SK-N-SH (cell line): Measurements from ENCODE around the gene CACNA2D3. TPM values are rescaled to one million over a fixed set of nuclear protein-coding genes. Genes with fewer than 3 reads are reported as not detected.

Experiments
- CTCF ChIA-PET: fragments of 300-600, 350-600 bp; formaldehyde crosslinking; extraction: SDS; loops from one replicate; lab custom pipeline; 2021; lab: Yijun Ruan, JAX
- POLR2A ChIA-PET: fragments of 350-600 bp; sonication (Branson Sonifier 250); formaldehyde crosslinking; extraction: SDS; loops from one replicate; lab custom pipeline; 2020; ENCODE audit warnings: antibody characterized with exemption, inconsistent platforms; lab: Yijun Ruan, JAX
- DNase-seq: peaks from one replicate; pipeline ENCODE4 v3.0.0; 2012
- H2AFZ ChIP-seq: fragments of 200-600 bp; sonication (generic); 2 replicates; pipeline ENCODE4 v1.8.1; 2016; ENCODE audit warnings: antibody characterized with exemption, mild to moderate bottlenecking, low read depth
- H3F3A ChIP-seq: fragments of 200-600 bp; sonication (generic); replicated peaks from 2 replicates; pipeline ENCODE3; 2016; ENCODE audit warnings: antibody characterized with exemption, mild to moderate bottlenecking; ENCODE audit not compliant: insufficient read depth
- H3K27ac ChIP-seq, 2 experiments: fragments of 200-500 bp in 1 of 2; fragments of 200-600 bp in 1 of 2; sonication (Bioruptor generic) in 1 of 2; sonication (generic), shearing (Covaris generic) in 1 of 2; 2 replicates each; pipeline versions ENCODE4 v1.5.1 to v1.6.1; 2014 to 2016; ENCODE audit warnings: low read depth in 2 of 2, inconsistent platforms in 1 of 2, low read length in 1 of 2, mild to moderate bottlenecking in 1 of 2, mixed read lengths in 1 of 2
- H3K27me3 ChIP-seq: fragments of 200-600 bp; sonication (generic), shearing (Covaris generic); 2 replicates; pipeline ENCODE4 v1.6.1; 2016; ENCODE audit warnings: mixed run types; ENCODE audit not compliant: insufficient read depth
- H3K36me3 ChIP-seq, 2 experiments: fragments of 200-500 bp in 1 of 2; fragments of 200-600 bp in 1 of 2; sonication (Bioruptor generic) in 1 of 2; sonication (generic) in 1 of 2; replicated peaks in 1 of 2; 2 replicates each; pipeline versions ENCODE3 to v1.5.1; 2014 to 2016; ENCODE audit warnings: low read length in 1 of 2, mild to moderate bottlenecking in 1 of 2; ENCODE audit not compliant: insufficient read depth in 2 of 2, control insufficient read depth in 1 of 2
- H3K4me1 ChIP-seq, 2 experiments: fragments of 200-500 bp in 1 of 2; fragments of 200-600 bp in 1 of 2; sonication (Bioruptor generic) in 1 of 2; sonication (generic), shearing (Covaris generic) in 1 of 2; 2 replicates each; pipeline versions ENCODE4 v1.5.1 to v1.6.1; 2014 to 2016; ENCODE audit warnings: low read depth in 1 of 2, low read length in 1 of 2, mixed run types in 1 of 2; ENCODE audit not compliant: insufficient read depth in 2 of 2, control insufficient read depth in 1 of 2
- H3K4me2 ChIP-seq: fragments of 200-600 bp; sonication (generic), shearing (Covaris generic); 2 replicates; pipeline ENCODE4 v1.6.1; 2017; ENCODE audit warnings: mixed run types
- H3K4me3 ChIP-seq, 2 experiments: fragments of 200-500 bp in 1 of 2; fragments of 200-600 bp in 1 of 2; sonication (Bioruptor generic) in 1 of 2; sonication (generic), shearing (Covaris generic) in 1 of 2; 2 replicates each; pipeline versions ENCODE4 v1.5.1 to v1.8.1; 2014 to 2016; ENCODE audit warnings: low read depth in 2 of 2, inconsistent platforms in 1 of 2, low read length in 1 of 2, mild to moderate bottlenecking in 1 of 2, mixed read lengths in 1 of 2, moderate library complexity in 1 of 2
- H3K79me2 ChIP-seq: fragments of 200-600 bp; sonication (generic); 2 replicates; pipeline ENCODE4 v1.8.1; 2017; ENCODE audit warnings: mild to moderate bottlenecking; ENCODE audit not compliant: insufficient read depth
- H3K9ac ChIP-seq: fragments of 200-600 bp; sonication (generic); 2 replicates; pipeline ENCODE4 v1.6.1; 2017; ENCODE audit warnings: mixed run types
- H3K9me2 ChIP-seq: fragments of 200-600 bp; sonication (generic); 2 replicates; pipeline ENCODE4 v1.6.1; 2017; ENCODE audit warnings: mixed run types
- H3K9me3 ChIP-seq: fragments of 200-600 bp; sonication (generic); 2 replicates; pipeline ENCODE4 v1.6.1; 2017; ENCODE audit warnings: mixed run types, mild to moderate bottlenecking, moderate library complexity
- H4K20me1 ChIP-seq: fragments of 200-600 bp; sonication (generic); 2 replicates; pipeline ENCODE4 v1.6.1; 2017; ENCODE audit warnings: mild to moderate bottlenecking, mixed run types; ENCODE audit not compliant: insufficient read depth
- ELF1 ChIP-seq: IDR thresholded peaks from 2 replicates; pipeline ENCODE4 v1.4.0; 2012
- EZH2phosphoT487 ChIP-seq: fragments of 200-600 bp; sonication (generic); IDR thresholded peaks from 2 replicates; pipeline ENCODE4 v1.6.1; 2017; ENCODE audit warnings: low read depth, mixed run types, mild to moderate bottlenecking, antibody characterized with exemption, moderate library complexity, borderline replicate concordance
- GATA2 ChIP-seq: sonication (generic); formaldehyde crosslinking; IDR thresholded peaks from 2 replicates; pipeline ENCODE4 v1.5.0; 2020; ENCODE audit warnings: mild to moderate bottlenecking, missing genetic modification reagents
- JUND ChIP-seq: IDR thresholded peaks from 2 replicates; pipeline ENCODE4 v1.4.0; 2012
- MEF2A ChIP-seq: IDR thresholded peaks from 2 replicates; pipeline ENCODE4 v1.4.0; 2012; ENCODE audit warnings: low read depth, borderline replicate concordance
- NFIC ChIP-seq: IDR thresholded peaks from 2 replicates; pipeline ENCODE4 v1.4.0; 2012; ENCODE audit warnings: borderline replicate concordance
- NRF1 ChIP-seq: IDR thresholded peaks from 2 replicates; pipeline ENCODE4 v1.6.1; 2012; ENCODE audit warnings: low read depth, mild to moderate bottlenecking, low read length
- RCOR1 ChIP-seq: fragments of 150-350 bp; IDR thresholded peaks from 2 replicates; pipeline ENCODE4 v1.6.1; 2017; ENCODE audit warnings: antibody characterized with exemption, low read length
- RXRA ChIP-seq: IDR thresholded peaks from 2 replicates; pipeline ENCODE4 v1.4.0; 2012; ENCODE audit warnings: low read depth, mild to moderate bottlenecking, borderline replicate concordance
- SMC3 ChIP-seq: IDR thresholded peaks from 2 replicates; pipeline ENCODE4 v1.6.1; 2012; ENCODE audit warnings: low read depth, low read length, improper control_type of control experiment
- TCF12 ChIP-seq: IDR thresholded peaks from 2 replicates; pipeline ENCODE4 v1.4.0; 2012
- TEAD4 ChIP-seq: IDR thresholded peaks from 2 replicates; pipeline ENCODE4 v1.4.0; 2012; ENCODE audit warnings: mild to moderate bottlenecking, borderline replicate concordance; ENCODE audit not compliant: insufficient read depth
- YY1 ChIP-seq: IDR thresholded peaks from 2 replicates; pipeline ENCODE4 v1.4.0; 2012; ENCODE audit warnings: low read depth, mild to moderate bottlenecking
- WGBS: methylation state at CpG from one replicate; pipeline ENCODE4 v1.1.6; 2017; ENCODE audit warnings: low lambda C conversion rate; 5-methylcytosine and 5-hydroxymethylcytosine counted together
- polyA plus RNA-seq, 3 experiments: library from polyadenylated mRNA; depleted of rRNA; stranded (reverse); fragments of >200 nt; gene quantifications; 2 replicates each; pipeline ENCODE4 v1.2.3, GENCODE V29; 2012
- TF ChIP-seq, protein P1 (sequence below): IDR thresholded peaks from 2 replicates; pipeline ENCODE4 v1.4.0; 2012; ENCODE audit warnings: low read depth, borderline replicate concordance
- TF ChIP-seq, protein P2 (sequence below): fragments of 200-600 bp; sonication (generic); IDR thresholded peaks from 2 replicates; pipeline ENCODE4 v1.6.1; 2017; ENCODE audit warnings: antibody characterized with exemption, mild to moderate bottlenecking, moderate library complexity
- TF ChIP-seq, protein P3 (sequence below): fragments of 150-350 bp; IDR thresholded peaks from 2 replicates; pipeline ENCODE4 v1.6.1; 2016; ENCODE audit warnings: mild to moderate bottlenecking, low read depth, low read length

CACNA2D3 gene
- polyA plus RNA-seq, 1 of the 3 experiments (the other 2 are of a cell fraction) = 0.15 TPM

DNA sequence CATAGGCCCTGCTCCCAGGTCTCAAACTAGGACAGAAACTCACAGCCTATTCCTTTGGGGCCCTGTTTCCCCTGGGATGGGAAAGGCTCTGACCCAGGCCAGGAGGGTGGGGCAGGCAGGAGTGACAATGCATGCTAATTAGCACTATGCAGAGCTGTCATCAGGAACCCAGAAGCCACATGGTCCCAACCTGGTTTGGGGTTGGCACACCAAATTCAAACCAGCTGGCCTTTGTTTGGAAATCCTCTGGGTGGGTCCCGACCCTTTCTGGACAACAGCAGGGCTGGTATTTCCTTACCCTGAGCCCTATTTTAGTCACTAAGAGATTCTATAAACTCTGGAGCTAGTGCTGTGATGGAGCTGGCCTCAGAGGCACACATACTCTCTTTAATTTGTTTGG, 639.3 kb downstream of the CACNA2D3 start:
- no peak overlapping the region for H2AFZ ChIP-seq
- ChIA-PET POLR2A (no interaction called here), CTCF (interaction anchor here (0.8 to 1.4 kb wide), 2 partner anchors 10 to 823 kb away, joined by 3 read pairs; no protein-coding TSS in a partner anchor)
- H3F3A ChIP-seq = no peaks in the 10 kb centered on the region
- DNase-seq = no peak
- no peaks in the 10 kb centered on the region for H3K9me3 ChIP-seq
- H3K4me1 ChIP-seq = no peaks in the 10 kb centered on the region; a peak in 1 of 4 replicates
- no peak overlapping the region for H3K4me2 ChIP-seq
- no peaks in the 10 kb centered on the region for H4K20me1 ChIP-seq
- TF ChIP-seq, protein P1, sequence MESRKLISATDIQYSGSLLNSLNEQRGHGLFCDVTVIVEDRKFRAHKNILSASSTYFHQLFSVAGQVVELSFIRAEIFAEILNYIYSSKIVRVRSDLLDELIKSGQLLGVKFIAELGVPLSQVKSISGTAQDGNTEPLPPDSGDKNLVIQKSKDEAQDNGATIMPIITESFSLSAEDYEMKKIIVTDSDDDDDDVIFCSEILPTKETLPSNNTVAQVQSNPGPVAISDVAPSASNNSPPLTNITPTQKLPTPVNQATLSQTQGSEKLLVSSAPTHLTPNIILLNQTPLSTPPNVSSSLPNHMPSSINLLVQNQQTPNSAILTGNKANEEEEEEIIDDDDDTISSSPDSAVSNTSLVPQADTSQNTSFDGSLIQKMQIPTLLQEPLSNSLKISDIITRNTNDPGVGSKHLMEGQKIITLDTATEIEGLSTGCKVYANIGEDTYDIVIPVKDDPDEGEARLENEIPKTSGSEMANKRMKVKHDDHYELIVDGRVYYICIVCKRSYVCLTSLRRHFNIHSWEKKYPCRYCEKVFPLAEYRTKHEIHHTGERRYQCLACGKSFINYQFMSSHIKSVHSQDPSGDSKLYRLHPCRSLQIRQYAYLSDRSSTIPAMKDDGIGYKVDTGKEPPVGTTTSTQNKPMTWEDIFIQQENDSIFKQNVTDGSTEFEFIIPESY = no peak
- TF ChIP-seq TCF12 = no peak
- TF ChIP-seq RCOR1 = no peak
- TF ChIP-seq MEF2A = no peak
- TF ChIP-seq ELF1 = no peak
- TF ChIP-seq GATA2 (CRISPR knock-in tag) = no peak
- no peak for TF ChIP-seq NRF1
- no peak for TF ChIP-seq TEAD4
- TF ChIP-seq RXRA = no peak
- no peak for TF ChIP-seq JUND
- no peak for TF ChIP-seq YY1
- TF ChIP-seq, protein P2, sequence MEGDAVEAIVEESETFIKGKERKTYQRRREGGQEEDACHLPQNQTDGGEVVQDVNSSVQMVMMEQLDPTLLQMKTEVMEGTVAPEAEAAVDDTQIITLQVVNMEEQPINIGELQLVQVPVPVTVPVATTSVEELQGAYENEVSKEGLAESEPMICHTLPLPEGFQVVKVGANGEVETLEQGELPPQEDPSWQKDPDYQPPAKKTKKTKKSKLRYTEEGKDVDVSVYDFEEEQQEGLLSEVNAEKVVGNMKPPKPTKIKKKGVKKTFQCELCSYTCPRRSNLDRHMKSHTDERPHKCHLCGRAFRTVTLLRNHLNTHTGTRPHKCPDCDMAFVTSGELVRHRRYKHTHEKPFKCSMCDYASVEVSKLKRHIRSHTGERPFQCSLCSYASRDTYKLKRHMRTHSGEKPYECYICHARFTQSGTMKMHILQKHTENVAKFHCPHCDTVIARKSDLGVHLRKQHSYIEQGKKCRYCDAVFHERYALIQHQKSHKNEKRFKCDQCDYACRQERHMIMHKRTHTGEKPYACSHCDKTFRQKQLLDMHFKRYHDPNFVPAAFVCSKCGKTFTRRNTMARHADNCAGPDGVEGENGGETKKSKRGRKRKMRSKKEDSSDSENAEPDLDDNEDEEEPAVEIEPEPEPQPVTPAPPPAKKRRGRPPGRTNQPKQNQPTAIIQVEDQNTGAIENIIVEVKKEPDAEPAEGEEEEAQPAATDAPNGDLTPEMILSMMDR = no peak
- TF ChIP-seq EZH2phosphoT487 = no peak
- TF ChIP-seq NFIC = no peak
- no peak for TF ChIP-seq SMC3
- TF ChIP-seq, protein P3, sequence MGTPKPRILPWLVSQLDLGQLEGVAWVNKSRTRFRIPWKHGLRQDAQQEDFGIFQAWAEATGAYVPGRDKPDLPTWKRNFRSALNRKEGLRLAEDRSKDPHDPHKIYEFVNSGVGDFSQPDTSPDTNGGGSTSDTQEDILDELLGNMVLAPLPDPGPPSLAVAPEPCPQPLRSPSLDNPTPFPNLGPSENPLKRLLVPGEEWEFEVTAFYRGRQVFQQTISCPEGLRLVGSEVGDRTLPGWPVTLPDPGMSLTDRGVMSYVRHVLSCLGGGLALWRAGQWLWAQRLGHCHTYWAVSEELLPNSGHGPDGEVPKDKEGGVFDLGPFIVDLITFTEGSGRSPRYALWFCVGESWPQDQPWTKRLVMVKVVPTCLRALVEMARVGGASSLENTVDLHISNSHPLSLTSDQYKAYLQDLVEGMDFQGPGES = no peak
- H3K27me3 ChIP-seq = no peaks in the 10 kb centered on the region
- no peak overlapping the region for H3K4me3 ChIP-seq
- no peaks in the 10 kb centered on the region for H3K79me2 ChIP-seq
- WGBS = 0% methylated on average over 1 of the region's 1 CpG
- H3K27ac ChIP-seq = no peak overlapping the region
- no peak overlapping the region for H3K9ac ChIP-seq
- no peaks in the 10 kb centered on the region for H3K36me3 ChIP-seq
- H3K9me2 ChIP-seq = no peaks in the 10 kb centered on the region
